Activated B cell treated with CpG ODN at 0.5 μM for 24 hours (primary cell): Measurements from ENCODE around the gene MYRIP. TPM values are rescaled to one million over a fixed set of nuclear protein-coding genes. Genes with fewer than 3 reads are reported as not detected.

Experiments used
- ATAC-seq: fragments of 200-7000 bp; cut with Tn5 transposase; one replicate; pipeline ENCODE4 v1.10.0; 2021; ENCODE audit warnings: low read depth, mild to moderate bottlenecking, moderate library complexity
- CTCF ChIA-PET: fragments of 350-600 bp; sonication (Branson Sonifier 250); formaldehyde crosslinking; loops from one replicate; lab custom pipeline; 2021; ENCODE audit warnings: antibody characterized with exemption; lab: Charles Lee
- POLR2A ChIA-PET: fragments of 350-600 bp; sonication (Branson Sonifier 250); formaldehyde crosslinking; loops from one replicate; lab custom pipeline; 2021; ENCODE audit warnings: antibody characterized with exemption; lab: Charles Lee
- DNase-seq: peaks from one replicate; pipeline ENCODE4 v3.0.0; 2022
- H3K27ac Mint-ChIP-seq: one replicate; pipeline ENCODE4 v1.8.0; 2020; ENCODE audit warnings: mixed read lengths
- H3K27me3 Mint-ChIP-seq: one replicate; pipeline ENCODE4 v1.8.0; 2021; ENCODE audit warnings: mixed read lengths
- H3K36me3 Mint-ChIP-seq: one replicate; pipeline ENCODE4 v1.8.0; 2021; ENCODE audit warnings: low read depth, mixed read lengths
- H3K4me1 Mint-ChIP-seq: one replicate; pipeline ENCODE4 v1.8.0; 2021; ENCODE audit warnings: mixed read lengths
- H3K4me3 Mint-ChIP-seq: one replicate; pipeline ENCODE4 v1.8.0; 2020; ENCODE audit warnings: mild to moderate bottlenecking, mixed read lengths
- H3K9me3 Mint-ChIP-seq: one replicate; pipeline ENCODE4 v1.8.0; 2020; ENCODE audit warnings: mixed read lengths
- CTCF ChIP-seq: fragments of 200-600 bp; IDR thresholded peaks from one replicate; pipeline ENCODE4 v1.8.0; 2022; ENCODE audit warnings: antibody characterized with exemption, mild to moderate bottlenecking
- intact Hi-C: fragments of 100-400 bp; cut with micrococcal nuclease; formaldehyde crosslinking; loops from one replicate; pipeline ENCODE4 v1.15.1; 2024
- total RNA-seq: library from RNA; stranded (reverse); gene quantifications from 2 replicates; pipeline ENCODE4 v1.2.3, GENCODE V29; 2022

MYRIP gene
- total RNA-seq, 1 donor from 2014 or later: 0.20 TPM

DNA sequence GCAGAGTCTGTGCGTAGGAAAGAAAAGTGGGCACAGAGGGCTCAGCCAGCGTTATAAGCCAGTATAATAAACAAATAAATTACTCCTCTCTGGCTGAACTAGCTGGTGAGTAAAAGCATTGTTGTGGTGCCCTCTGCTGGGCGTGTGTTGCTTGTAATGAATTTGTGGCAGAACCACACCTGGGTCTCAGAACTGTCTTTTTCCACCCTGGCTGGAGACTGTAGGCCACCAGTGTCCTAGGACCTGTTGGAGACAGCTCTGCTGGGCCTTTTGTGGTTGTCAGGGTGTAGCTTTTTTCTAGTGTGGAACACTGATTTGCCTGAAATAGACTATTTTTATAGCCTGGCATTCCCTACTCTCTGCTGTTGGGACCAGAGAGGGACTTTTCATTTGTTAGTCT is 369.6 kb downstream of the MYRIP start:
- Mint-ChIP-seq H3K4me1 (no peaks in the 10 kb centered on the region), H3K27me3 (no peaks in the 10 kb centered on the region), H3K27ac (no peak overlapping the region), H3K9me3 (no peaks in the 10 kb centered on the region), H3K4me3 (no peak overlapping the region), H3K36me3 (no peaks in the 10 kb centered on the region)
- CTCF ChIA-PET: interaction anchor here (0.8 to 1.9 kb wide), 8 partner anchors 8 to 732 kb away, joined by 3 to 9 read pairs (median 6); no protein-coding TSS in a partner anchor
- ATAC-seq (no peak), DNase-seq (peak; percentile 22)
- POLR2A ChIA-PET: no interaction called here
- no peak for TF ChIP-seq CTCF
- intact Hi-C loops: loop anchor here (1.0 to 5.0 kb wide), 3 partner anchors 457 to 731 kb away; no protein-coding TSS in a partner anchor

GRCh38 chr3:40181182-40181581 is 371.8 kb downstream of the MYRIP start:
- Mint-ChIP-seq H3K4me1 (no peaks in the 10 kb centered on the region), H3K36me3 (no peaks in the 10 kb centered on the region), H3K27ac (no peak overlapping the region), H3K4me3 (no peak overlapping the region), H3K27me3 (no peaks in the 10 kb centered on the region), H3K9me3 (no peaks in the 10 kb centered on the region)
- intact Hi-C loops: no loop called here
- POLR2A ChIA-PET: no interaction called here
- CTCF ChIA-PET: interaction anchor here (1.6 to 2.1 kb wide), 2 partner anchors 8 to 10 kb away, joined by 4 to 5 read pairs; no protein-coding TSS in a partner anchor
- TF ChIP-seq CTCF: no peak
- DNase-seq (no peak), ATAC-seq (no peak)

DNA sequence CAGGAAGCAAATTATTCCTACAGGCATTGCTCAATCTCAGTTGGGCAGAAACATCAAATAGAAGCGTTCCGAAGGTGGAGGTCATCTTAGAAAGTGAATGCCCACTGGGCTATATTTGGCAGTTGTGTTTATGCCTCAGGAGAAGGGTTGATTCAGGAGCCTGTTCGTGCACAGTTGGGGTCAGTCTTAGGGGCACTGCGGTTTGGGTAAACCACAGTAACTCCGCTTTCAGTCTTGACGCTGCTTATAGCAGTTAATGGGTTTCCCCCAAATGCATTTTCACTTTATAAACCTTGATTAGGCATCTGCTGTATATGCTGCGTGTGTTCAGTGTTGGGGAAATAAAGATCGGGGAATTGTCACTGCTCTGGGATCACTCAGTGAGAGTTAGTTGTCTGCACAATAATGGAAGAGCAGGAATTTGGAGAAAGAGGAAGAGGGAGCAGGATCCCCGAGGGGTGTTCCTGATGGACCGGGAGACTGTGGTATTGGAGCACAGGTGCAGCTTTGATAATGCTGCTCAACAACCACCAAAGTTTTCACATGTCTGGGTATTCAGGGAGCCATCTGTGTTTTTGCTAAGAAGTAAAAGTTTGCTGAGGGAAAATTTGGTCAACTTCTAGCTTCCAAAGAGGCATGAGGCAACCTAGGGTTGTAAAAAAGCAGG is 375.8 kb downstream of the MYRIP start:
- no peak for ATAC-seq
- no peak for DNase-seq
- ChIA-PET POLR2A (no interaction called here), CTCF (no interaction called here)
- no peaks in the 10 kb centered on the region for H3K4me1 Mint-ChIP-seq
- no peaks in the 10 kb centered on the region for H3K9me3 Mint-ChIP-seq
- TF ChIP-seq CTCF: no peak
- H3K27me3 Mint-ChIP-seq: no peaks in the 10 kb centered on the region
- no peaks in the 10 kb centered on the region for H3K36me3 Mint-ChIP-seq
- no peak overlapping the region for H3K4me3 Mint-ChIP-seq
- no peak overlapping the region for H3K27ac Mint-ChIP-seq
- intact Hi-C loops: no loop called here

GRCh38 chr3:40186508-40186907 is 377.1 kb downstream of the MYRIP start:
- Mint-ChIP-seq H3K4me1 (no peaks in the 10 kb centered on the region), H3K27ac (no peak overlapping the region), H3K9me3 (no peaks in the 10 kb centered on the region), H3K36me3 (no peaks in the 10 kb centered on the region), H3K27me3 (no peaks in the 10 kb centered on the region), H3K4me3 (no peak overlapping the region)
- ATAC-seq: no peak
- intact Hi-C loops: no loop called here
- ChIA-PET CTCF (interaction anchor here (1.0 to 1.8 kb wide), 2 partner anchors 8 to 131 kb away, joined by 3 to 8 read pairs; no protein-coding TSS in a partner anchor), POLR2A (no interaction called here)
- TF ChIP-seq CTCF: no peak
- DNase-seq: no peak

- ChIA-PET CTCF (interaction anchor here (1.8 kb wide), 1 partner anchor 9 kb away, joined by 8 read pairs; no protein-coding TSS in a partner anchor), POLR2A (interaction anchor here (0.6 kb wide), 1 partner anchor 1763 kb away, joined by 3 read pairs; no protein-coding TSS in a partner anchor)
- intact Hi-C loops: no loop called here
- H3K9me3 Mint-ChIP-seq: no peaks in the 10 kb centered on the region
- no peak overlapping the region for H3K4me3 Mint-ChIP-seq
- no peaks in the 10 kb centered on the region for H3K36me3 Mint-ChIP-seq
- no peak for DNase-seq
- H3K4me1 Mint-ChIP-seq: no peaks in the 10 kb centered on the region
- H3K27me3 Mint-ChIP-seq: no peaks in the 10 kb centered on the region
- TF ChIP-seq CTCF: no peak
- no peak for ATAC-seq
- no peak overlapping the region for H3K27ac Mint-ChIP-seq
Observed at GRCh38 chr3:40187945-40188344, 378.5 kb downstream of the MYRIP start.
